HG03520 (cell line): ENCODE results near the gene LGALS1.
"Not testable (repeated sequence)": the region's sequence is repeated elsewhere in the genome, so short reads cannot be mapped to it uniquely, and the experiment has no call there.

Experiments used
- ATAC-seq: cut with Tn5 transposase; IDR thresholded peaks from one replicate; pipeline ENCODE4 v1.9.1; 2021; ENCODE audit warnings: mild to moderate bottlenecking, moderate library complexity; ENCODE audit not compliant: unreplicated experiment

LGALS1 gene

DNA sequence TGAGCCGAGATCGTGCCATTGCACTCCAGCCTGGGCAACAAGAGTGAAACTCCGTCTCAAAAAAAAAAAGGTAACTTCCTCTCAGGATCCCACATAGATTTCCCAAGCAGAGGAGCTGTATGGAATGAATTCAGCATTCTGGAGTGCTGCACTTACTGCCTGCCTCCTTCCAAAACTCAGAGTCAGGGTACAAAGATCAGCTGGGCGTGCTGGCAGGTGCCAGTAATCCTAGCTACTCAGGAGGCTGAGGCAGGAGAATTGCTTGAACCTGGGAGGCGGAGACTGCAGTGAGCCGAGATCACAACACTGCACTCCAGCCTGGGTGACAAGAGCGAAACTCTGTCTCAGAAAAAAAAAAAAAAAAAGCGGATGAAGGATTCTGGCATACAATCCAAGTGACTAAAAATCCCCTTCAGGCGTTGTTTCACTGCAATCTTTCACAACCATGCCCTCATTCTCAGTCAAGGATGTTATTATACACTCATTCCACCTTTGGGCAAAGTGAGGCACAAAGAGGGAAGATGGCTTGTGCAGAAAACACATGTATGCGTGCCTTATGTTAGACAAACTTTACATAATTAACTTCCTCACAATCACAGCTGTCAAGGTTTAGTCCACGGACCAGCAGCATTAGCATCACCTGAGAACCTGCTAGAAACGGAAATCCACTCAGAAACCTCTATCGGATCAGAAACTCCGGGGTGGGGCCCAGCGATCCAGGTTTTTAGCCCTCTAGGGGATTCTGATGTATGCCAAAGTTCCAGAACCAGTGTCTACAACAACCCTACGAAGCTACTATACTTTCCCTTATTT is 9.6 kb downstream of the LGALS1 start:
- ATAC-seq, result no peak

DNA sequence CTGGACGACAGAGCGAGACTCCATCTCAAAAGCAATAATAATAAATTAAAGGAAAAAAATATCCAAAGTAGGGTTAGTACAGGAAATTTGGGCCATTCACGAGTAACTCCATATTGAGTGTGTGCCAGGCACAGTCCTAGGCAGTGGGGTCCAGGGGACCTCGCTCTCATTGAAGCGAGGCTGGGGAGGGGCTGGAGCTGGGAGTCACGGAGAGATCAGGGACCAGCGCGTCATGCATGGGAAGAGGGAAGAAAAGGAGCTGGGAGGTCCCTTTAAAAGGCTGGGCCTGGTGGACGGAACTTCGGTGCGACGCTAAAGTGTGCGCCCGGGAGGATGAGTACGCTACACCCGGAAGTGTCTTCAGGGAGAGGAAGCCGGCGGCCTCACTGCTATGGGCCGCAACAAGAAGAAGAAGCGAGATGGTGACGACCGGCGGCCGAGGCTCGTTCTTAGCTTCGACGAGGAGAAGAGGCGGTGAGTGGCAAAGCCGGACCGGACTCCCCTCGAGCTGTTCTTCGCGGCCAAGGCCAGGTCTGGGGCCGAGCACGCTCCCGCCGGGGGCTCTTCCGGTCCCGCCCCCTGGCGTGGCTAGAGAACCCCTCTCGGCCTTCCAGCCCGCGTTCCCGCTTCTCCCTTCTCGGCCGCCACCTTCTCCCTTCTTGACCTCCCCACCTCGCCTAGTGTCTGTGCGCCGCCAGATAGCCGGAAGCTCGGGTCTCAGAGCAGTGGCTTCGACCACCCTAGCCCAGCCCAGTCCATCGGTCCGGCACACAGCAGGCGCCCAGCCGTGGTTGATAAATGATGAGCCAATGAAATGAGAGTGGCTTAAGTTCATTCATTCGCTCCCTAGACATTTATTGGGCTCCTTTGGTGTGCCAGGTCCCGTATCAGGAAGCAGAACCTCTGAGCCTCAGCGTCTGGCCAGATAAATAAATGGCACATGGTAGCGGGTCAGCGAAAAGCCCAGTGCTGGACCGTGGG is 10.9 kb downstream of the LGALS1 start, which contains the start of gene NOL12:
Gene NOL12 (plus strand): TSS at position 342 of the 981 bp plus-strand sequence. CDS start 50 bp downstream, at position 392.
- peak; percentile 80 for ATAC-seq

DNA sequence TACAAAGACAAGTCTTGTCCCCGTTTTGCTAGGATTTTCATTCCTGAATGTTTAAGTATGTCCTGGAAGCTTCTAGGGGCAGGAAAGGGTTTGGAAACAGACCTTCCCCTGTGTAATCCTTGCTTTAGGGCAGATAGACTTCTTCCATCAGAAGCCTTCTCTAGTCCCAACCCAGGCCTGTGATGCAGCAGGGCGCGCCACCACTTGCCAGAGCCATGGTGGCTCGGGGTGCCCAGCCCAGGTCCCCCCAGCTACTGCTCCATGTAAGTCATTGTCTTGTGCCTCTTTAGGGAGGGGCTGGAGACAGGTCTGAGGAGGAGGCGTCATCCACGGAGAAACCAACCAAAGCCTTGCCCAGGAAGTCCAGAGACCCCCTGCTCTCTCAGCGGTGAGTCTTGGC is 15.0 kb downstream of the LGALS1 start:
- no peak for ATAC-seq

DNA sequence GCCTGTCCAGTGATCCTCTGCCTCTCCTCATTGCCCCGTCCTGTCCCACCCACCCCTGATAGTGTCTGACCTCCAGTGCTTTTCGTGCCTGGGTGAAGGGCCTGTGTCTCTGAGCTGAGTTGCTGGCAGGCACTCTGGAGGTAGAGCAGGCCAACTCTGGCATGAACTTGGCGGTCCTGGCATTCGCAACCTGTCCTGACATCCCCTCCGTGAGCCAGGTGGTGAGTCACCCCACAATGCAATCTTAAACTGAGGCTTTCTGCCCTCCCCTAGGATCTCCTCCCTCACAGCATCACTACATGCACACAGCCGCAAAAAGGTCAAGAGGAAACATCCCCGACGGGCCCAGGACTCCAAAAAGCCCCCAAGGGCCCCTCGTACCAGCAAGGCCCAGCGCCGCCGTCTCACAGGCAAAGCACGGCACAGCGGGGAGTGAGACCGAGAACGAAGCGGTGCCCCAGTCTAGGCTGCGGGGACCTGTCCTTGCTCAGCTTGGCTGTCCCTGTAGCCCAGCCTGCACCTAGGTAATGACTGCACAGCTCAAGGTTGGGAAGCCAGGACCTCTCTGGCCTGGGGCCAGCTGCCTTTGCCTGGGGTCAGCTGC is 15.6 kb downstream of the LGALS1 start:
- ATAC-seq, result no peak

DNA sequence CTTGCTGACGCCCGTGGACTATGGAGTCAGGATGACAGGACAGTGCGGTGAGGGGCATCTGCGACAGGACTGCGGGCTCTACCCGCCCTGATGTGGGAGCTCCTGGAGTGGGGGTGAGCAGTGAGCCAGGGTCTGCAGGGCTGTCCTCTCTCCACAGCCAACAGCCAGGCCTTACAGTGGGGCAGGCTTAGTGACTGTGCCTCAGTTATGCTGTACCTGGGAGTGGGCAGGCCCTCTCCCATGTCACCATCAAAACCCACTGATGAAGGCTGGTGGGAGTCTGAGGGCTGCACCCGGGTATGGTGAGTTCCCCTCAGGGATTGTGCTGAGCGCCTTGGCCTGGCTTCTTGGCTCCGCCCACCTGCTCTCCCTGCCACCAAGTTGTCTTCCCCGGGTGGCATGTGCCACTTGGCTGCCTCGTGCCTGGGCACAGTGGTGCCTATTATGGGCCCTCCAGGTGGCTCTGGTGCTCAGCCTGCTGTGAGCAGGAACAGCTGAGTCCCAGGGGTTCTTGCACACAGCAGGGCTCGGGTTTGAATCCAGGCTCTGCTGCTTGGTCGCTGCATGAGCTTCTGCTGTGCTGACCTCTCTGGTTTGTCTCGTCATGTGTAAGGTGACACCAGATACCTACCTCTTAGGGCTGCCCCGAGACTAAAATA is 17.3 kb downstream of the LGALS1 start:
- ATAC-seq, result no peak

DNA sequence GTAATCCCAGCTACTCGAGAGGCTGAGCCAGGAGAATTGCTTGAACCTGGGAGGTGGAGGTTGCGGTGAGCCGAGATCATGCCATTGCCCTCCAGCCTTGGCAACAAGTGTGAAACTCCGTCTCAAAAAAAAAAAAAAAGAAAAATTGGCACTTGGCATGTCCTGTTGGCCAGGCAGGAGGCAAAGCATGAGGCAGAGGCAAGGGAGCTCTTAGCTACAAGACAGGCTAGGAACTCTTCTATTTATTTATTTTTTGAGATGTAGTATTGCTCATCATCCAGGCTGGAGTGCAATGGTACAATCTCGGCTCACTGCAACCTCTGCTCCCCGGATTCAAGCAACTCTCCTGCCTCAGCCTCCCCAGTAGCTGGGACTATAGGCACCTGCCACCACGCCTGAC is 18.7 kb downstream of the LGALS1 start:
- not testable (repeated sequence) for ATAC-seq

DNA sequence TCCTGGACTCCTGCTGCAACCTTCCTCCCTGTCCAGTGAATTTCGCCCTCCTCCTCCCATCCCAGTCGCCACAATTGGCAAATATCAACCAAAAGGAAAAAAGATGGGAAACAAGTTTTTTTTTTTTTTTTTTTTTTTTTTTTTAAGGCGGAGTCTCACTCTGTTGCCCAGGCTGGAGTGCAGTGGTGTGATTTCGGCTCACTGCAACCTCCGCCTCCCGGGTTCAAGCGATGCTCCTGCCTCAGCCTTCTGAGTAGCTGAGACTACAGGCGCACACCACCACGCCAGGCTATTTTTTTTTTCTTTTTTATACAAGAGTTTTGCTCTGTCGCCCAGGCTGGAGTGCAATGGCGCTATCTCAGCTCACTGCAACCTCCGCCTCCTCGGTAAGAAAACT is 20.8 kb downstream of the LGALS1 start:
- not testable (repeated sequence) for ATAC-seq

DNA sequence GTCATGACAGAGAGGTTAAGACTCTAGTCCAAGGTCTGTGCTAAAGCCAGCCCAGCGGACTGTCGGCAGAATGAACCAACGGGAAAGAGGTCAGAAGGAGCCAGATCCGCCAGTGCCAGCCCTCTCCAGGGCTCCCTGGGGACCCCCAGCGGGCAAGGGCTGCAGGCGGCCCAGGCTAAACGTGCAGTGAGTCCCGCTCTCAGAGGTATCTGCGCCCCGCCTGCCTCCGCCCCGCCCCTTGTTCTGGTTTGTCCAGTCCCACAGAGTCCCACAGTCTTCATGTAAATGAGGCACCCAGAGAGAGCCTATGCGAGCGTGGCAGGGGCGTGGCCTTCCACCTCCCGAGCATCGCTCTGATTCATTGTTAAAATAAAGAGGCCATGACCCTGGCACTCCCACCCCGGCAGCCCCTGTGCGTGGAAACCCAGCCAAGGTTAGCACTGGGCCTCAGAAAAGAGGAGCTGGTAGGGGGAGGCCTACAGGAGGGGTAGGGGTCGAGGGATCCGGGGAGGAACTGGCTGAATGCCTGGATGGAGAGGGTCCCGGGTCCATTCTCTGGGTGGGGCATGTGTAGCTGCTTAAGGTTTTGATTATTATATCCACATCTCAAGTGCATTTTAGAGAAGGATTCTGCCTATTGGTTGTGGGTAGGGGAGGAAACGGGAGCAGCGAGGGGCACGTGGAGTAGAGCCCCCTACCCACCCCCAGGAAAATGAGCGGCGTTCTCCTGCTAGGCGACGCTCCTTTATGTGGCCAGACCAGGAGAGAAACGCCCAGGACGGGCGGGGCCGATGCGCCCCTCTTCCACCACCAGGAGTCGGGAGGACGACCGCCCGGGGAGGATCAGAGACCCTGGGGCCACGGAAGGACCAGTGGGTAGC is 21.5 kb downstream of the LGALS1 start, which contains the start of gene TRIOBP:
Gene TRIOBP (plus strand): TSS at position 392 of the 881 bp plus-strand sequence. CDS start 4,318 bp downstream, outside the sequence.
- ATAC-seq, result no peak

DNA sequence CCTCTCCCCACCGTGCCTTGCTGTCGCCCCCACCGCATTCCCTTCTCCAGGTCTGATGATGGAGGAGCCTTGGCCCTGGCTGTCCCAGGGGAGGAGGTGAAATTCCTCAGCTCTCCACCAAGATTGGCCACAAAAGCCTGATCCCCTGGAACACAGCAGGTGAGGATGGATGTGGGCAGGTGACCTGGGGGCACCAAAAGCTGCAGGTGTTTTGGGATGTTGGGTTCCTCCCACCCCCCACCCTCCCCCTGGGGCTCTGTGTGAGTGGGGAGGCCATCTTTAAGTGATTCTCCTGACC is 22.1 kb downstream of the LGALS1 start:
- no peak for ATAC-seq

DNA sequence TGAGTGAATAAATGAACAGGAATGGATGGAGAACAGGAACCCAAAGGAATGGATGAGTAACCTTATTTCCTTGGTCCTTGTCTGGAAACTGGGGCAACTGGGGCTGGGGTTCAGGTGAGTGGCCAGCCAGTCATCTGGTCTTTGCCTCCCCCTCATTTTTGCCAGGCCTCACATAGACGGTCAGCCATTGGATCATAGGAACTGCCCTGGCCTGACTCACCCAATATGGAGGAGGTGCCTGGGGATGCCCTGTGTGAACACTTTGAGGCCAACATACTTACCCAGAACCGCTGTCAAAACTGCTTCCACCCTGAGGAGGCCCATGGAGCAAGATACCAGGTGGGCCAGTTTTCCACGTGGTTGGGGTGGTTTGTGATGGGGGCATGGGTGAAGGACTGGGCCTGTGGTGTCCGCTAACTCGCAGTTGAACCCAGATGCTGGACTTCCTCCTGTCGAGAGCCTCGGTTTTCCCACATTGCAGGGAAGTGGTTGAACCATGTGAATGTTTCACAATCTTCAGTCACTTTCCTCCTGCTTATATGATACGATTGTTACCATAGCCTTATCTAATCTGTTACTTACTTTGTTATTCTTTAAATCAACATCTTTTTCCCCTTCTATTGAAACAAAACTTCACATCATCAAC is 25.8 kb downstream of the LGALS1 start:
- no peak for ATAC-seq

DNA sequence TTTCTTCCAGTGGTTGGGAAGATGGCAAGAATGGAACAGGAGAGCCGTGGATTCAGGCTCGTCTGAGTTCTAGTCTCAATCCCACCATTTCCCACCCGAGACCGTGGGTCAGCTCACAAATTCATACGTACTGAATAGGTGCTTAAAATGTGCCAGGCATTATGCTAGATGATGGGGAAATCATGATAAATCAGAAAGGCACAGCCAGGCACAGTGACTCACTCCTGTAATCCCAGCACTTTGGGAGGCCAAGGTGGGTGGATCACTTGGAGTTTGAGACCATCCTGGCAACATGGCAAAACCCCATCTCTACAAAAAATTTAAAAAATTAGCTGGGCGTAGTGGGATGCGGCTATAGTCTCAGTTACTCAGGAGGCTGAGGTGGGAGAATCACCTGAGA is 28.5 kb downstream of the LGALS1 start:
- ATAC-seq, result no peak

DNA sequence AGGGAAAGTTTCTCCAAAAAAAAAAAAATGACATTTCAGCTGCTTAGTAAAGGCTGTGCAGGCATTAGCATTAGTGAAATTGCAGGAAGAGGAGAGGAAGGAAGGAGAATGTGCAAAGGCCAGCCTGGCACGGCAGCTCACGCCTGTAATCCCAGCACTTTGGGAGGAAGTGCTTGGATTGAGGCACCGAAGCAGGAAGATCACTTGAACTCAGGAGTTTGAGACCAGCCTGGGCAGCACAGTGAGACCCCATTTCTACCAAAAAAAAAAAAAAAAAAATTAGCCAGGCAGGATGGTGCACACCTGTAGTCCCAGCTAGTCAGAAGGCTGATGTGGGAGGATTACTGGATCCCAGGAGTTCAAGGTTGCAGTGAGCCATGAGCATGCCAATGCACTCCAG is 29.2 kb downstream of the LGALS1 start:
- ATAC-seq, result no peak

DNA sequence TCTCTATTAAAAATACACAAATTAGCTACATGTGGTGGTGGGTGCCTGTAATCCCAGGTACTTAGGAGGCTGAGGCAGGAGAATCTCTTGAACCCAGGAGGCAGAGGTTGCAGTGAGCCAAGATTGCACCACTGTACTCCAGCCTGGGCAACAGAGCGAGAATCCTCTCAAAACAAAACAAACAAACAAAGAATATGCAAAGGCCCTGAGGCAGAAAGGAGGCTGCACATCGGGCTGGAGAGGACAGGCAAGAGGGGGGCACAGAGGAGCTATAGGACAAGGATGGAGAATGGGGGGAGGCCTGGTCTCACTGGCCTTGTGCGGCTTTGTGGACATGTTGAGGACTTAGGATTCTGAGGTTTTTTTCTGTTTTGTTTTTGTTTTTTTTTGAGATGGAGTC is 29.8 kb downstream of the LGALS1 start:
- no peak for ATAC-seq

DNA sequence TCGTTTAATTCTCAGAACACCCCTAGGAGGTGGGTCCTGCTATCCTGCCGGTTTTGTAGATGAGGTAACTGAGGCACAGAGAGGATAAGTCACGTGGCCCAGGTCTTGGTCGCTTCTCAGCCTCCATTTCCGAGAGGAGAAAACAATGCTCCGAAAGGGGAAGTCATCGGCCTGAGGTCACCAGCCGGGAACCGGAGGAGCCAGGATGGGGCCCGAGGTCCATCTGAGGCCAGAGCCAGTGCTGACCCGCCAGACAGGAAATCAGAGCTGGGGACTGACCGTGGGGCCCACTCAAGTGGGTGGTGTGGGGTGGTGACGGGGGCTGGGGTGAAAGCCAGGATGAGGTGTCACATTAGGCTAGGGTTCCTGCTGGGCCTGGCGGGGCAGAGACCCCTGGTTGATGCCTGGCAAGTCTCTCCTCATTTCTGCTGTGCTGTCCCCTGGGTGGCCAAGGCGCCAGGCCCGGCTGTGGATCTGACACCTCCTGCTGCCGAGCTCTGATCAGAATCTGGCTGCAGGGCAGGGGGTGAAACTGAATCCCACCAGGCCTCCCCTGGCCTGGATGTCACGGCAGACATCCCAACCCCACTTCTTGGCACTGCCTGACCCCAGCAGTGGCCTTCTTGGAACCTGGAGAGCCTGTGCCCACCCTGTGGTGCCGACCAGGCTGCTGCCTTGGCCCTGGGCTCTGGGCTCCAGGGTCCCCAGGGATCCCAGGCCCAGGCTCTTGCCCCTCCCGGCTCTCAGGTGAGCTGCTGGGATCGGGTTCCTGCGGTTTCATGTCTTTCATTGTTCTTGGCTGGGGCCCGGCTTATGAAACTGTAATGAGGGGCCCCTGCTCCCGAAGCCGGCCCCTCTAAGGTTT is 33.4 kb downstream of the LGALS1 start:
- ATAC-seq, result no peak

DNA sequence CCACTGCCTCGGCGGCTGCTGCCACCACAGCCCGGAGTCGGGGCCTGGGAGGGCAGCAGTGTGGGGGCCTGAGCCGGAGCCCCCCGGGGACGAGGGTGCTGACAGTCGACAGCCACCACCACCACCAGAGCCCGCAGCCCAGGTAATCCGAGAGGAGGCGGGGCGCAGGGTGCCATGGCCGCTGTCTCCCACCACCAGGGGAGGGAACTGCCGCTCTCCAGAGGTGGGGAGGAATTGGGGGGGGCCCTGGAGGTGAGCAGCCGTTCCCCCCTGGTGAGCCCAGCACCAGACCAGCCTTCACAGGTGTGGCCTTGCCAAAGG is 34.0 kb downstream of the LGALS1 start:
- no peak for ATAC-seq

DNA sequence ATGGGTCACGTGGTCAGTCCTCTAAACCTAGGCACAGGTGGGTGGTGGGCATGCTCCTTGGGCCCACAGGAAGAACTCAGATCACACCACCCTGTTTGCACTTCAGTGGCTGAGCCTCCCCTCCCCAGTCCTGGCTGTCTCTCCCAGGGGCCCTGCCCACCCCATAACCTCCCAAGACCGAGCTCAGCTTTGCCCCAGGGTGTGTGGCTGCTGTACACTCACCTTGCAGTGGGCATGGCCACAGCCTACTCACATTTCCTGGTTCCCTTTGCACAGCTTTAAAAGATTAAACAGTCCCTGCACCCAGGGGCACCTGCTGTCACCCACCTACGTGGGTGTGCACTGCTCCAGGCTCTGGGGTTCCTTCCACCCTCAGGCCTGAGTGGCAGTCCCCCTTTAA is 35.2 kb downstream of the LGALS1 start:
- ATAC-seq, result no peak

DNA sequence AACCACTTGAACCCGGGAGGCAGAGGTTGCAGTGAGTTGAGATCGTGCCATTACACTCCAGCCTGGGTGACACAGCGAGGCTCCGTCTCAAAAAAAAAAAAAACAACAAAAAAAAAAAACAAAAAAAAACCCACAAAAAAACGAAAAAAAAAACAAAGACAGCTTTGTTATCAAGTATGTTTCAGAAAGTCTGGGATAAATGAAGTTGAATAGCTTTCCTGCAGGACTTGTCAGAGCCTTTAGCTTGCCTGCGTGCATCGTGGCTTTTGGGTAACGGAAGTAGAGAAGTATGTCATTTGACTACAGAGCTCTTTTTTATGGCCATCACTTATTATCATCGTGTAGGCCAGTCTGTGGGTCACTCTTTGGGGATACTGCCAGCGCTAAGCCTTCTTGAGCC is 36.1 kb downstream of the LGALS1 start:
- no peak for ATAC-seq

DNA sequence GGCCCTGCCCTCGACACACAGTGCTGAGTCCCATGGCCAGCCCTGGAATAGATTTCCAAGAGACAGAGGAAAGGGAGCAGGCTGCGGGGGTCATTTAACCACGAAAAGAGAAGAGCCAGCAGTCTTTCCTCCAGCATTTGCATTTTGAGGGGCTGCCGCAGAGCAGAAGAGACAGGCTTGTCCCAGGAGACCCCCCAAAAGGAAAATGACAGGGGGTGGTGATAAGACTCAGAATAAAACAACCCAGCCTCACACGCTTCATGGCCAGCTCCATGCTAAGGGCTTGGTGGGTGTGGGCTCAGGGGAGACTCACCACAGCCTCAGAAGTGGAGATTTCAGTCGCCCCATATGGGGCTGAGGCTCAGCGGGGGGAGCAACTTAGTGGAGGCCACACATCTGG is 38.3 kb downstream of the LGALS1 start:
- no peak for ATAC-seq

DNA sequence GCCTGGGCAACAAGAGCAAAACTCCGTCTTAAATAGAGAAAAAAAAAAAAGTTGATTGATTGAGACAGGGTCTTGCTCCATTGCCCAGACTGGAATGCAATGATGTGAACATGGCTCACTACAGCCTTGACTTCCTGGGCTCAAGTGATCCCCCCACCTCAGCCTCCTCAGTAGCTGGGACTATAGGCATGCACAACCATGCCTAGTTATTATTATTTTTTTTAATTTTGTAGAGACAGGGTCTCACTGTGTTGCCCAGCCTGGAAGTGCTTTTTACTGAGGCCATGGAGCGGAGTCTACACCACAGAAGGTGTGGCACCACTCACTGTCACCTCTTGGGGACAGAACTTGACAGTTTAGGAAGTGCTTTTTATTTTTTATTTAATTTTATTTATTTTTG is 39.2 kb downstream of the LGALS1 start:
- ATAC-seq, result no peak
